HepG2 (cell line): ENCODE results near the gene HS3ST3B1. TPM values are rescaled to one million over a fixed set of nuclear protein-coding genes. Genes with fewer than 3 reads are reported as not detected.

Experiments used
- CBX2 ChIP-seq, 2 experiments: fragments of 200-600 bp in 1 of 2; sonication (generic); formaldehyde crosslinking in 1 of 2; IDR thresholded peaks; 2 replicates each; pipeline versions ENCODE4 v1.7.0 to v1.8.1; 2018 to 2022; ENCODE audit warnings: low read depth in 2 of 2, low read length in 1 of 2, mild to moderate bottlenecking in 1 of 2, missing genetic modification reagents in 1 of 2
- MBNL3 ChIP-seq: fragments of 250-450 bp; sonication (Bioruptor Pico); conservative IDR thresholded peaks from 2 replicates; pipeline ENCODE4 v1.8.0; 2022; ENCODE audit warnings: mild to moderate bottlenecking, inconsistent platforms
- MZF1 ChIP-seq: sonication (generic); formaldehyde crosslinking; IDR thresholded peaks from 2 replicates; pipeline ENCODE4 v1.8.1; 2023; ENCODE audit warnings: mild to moderate bottlenecking, missing genetic modification reagents, borderline replicate concordance
- ZNF225 ChIP-seq: sonication (generic); formaldehyde crosslinking; IDR thresholded peaks from 2 replicates; pipeline ENCODE4 v1.4.0; 2020; ENCODE audit warnings: mild to moderate bottlenecking, missing genetic modification reagents
- ZNF24 ChIP-seq: fragments of 450-650 bp; IDR thresholded peaks from 2 replicates; pipeline ENCODE4 v1.6.1; 2017; ENCODE audit warnings: antibody characterized with exemption, mild to moderate bottlenecking
- ZNF556 ChIP-seq: sonication (generic); formaldehyde crosslinking; IDR thresholded peaks from 2 replicates; pipeline ENCODE4 v1.4.0; 2020; ENCODE audit warnings: mild to moderate bottlenecking, missing genetic modification reagents, borderline replicate concordance
- ZNF816 ChIP-seq: sonication (generic); formaldehyde crosslinking; IDR thresholded peaks from 2 replicates; pipeline ENCODE4 v1.8.0; 2022; ENCODE audit warnings: missing genetic modification reagents, mild to moderate bottlenecking, borderline replicate concordance
- polyA plus RNA-seq, 8 experiments: library from polyadenylated mRNA; depleted of rRNA in 3 of 8; stranded (reverse) in 7 of 8; unstranded in 1 of 8; fragments of >200 nt; fragmentation: Illumina TruSeq in 4 of 8; extraction: Trizol in 4 of 8; gene quantifications; 2 replicates each; pipeline versions ENCODE4 v1.2.1 to v1.2.3, GENCODE V29; 2011 to 2016; ENCODE audit warnings: low read depth in 4 of 8, missing spikeins in 1 of 8, mixed read lengths in 1 of 8; ENCODE audit not compliant: insufficient read depth in 1 of 8
- total RNA-seq, 5 experiments: library from RNA; depleted of rRNA; stranded (reverse); fragments of >200 nt; fragmentation: Illumina TruSeq; extraction: Trizol; gene quantifications; 2 replicates each; pipeline ENCODE4 v1.2.3, GENCODE V29; 2016; ENCODE audit warnings: low read depth in 1 of 5
- TF ChIP-seq, protein P1 (sequence below), 2 experiments: sonication (generic) in 1 of 2; formaldehyde crosslinking in 1 of 2; IDR thresholded peaks; 2 replicates each; pipeline versions ENCODE4 v1.5.1 to v1.6.1; 2011 to 2020; ENCODE audit warnings: borderline replicate concordance in 1 of 2, low read depth in 1 of 2, low read length in 1 of 2, mild to moderate bottlenecking in 1 of 2, missing genetic modification reagents in 1 of 2, moderate library complexity in 1 of 2
- TF ChIP-seq, protein P2 (sequence below): sonication (generic); formaldehyde crosslinking; IDR thresholded peaks from 2 replicates; pipeline ENCODE4 v1.5.0; 2020; ENCODE audit warnings: missing genetic modification reagents, mild to moderate bottlenecking, borderline replicate concordance
- TF ChIP-seq, protein P3 (sequence below): sonication (generic); formaldehyde crosslinking; IDR thresholded peaks from 2 replicates; pipeline ENCODE4 v1.4.0; 2020; ENCODE audit warnings: mild to moderate bottlenecking, missing genetic modification reagents
- TF ChIP-seq, protein P4 (sequence below): sonication (generic); formaldehyde crosslinking; IDR thresholded peaks from 2 replicates; pipeline ENCODE4 v1.4.0; 2020; ENCODE audit warnings: missing genetic modification reagents
- TF ChIP-seq, protein P5 (sequence below): sonication (generic); formaldehyde crosslinking; conservative IDR thresholded peaks from 2 replicates; pipeline ENCODE4 v1.4.0; 2020; ENCODE audit warnings: mild to moderate bottlenecking, missing genetic modification reagents, moderate library complexity

HS3ST3B1 gene
- total and polyA plus RNA-seq, 2 of the 13 experiments (the other 11 are each of a cell fraction or from before 2014, with no cell fraction given), result 15.7 to 39.5 TPM

DNA sequence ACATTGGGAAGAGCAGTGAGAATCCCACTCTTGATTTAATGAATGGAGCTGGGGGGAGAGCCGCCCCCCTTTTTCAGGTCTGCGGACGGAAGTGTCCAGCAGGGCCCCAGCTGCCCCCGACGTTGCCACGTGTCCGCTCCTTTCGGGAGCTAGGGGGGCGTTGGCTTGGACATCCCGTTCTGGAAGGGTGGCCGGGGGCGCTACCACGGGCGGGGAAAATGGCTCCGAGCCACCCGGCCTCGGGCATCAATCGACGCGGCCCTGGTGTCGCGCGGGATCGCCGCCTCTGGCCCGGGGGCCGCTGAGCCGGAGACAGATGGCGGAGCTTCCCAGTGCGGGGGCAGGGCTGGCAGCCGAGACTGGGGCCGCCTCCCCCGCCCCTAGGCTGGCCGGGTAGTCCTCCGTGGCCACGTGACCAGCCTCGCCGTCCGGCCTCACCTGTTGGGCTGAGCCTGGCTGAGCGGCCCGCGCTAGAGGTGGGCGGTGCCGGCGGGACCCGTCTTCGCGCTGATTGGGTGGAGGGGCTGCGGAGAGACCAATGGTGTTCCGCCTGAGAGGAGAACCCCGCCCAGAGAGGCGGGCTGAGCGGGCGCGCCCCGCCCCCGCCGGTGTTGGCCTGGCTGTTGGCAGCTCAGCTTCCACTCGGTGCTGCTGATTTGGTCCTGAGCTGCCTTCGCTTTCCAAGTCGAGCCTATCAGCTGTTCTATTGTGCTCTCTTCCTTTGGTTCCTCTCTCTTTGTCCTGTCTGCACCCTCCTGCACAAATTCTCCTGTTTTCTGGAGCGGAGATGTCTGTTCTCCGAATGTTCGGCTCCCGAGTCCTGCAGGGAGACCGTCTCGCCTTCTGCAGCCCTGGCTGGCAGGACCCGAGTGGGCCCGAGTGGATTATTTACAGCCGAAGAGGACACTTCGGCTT lies 8.3 kb downstream of the HS3ST3B1 start (continued):
- TF ChIP-seq, protein P1, sequence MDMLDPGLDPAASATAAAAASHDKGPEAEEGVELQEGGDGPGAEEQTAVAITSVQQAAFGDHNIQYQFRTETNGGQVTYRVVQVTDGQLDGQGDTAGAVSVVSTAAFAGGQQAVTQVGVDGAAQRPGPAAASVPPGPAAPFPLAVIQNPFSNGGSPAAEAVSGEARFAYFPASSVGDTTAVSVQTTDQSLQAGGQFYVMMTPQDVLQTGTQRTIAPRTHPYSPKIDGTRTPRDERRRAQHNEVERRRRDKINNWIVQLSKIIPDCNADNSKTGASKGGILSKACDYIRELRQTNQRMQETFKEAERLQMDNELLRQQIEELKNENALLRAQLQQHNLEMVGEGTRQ (IDR thresholded peaks at IDR 0.05; ENCODE audit: low read depth, low read length), result peak; percentile 85
- TF ChIP-seq, protein P1 (CRISPR knock-in tag; IDR thresholded peaks at IDR 0.05; ENCODE audit: borderline replicate concordance), result peak; percentile 93; the same call in 1 of the 2 replicates
- TF ChIP-seq ZNF816 (CRISPR knock-in tag) (0 out of 2 replicates have a peak, but pooled peaks have one; percentile 85), MBNL3 (CRISPR knock-in tag) (no peak), ZNF556 (no peak), MZF1 (CRISPR knock-in tag) (no peak), ZNF225 (CRISPR knock-in tag) (no peak), ZNF24 (no peak), CBX2 (IDR thresholded peaks at IDR 0.05; ENCODE audit: low read depth, low read length) (no peak), CBX2 (CRISPR knock-in tag; IDR thresholded peaks at IDR 0.05; ENCODE audit: low read depth) (peak; percentile 33; the same call in 1 of the 2 replicates)
- TF ChIP-seq, protein P2, sequence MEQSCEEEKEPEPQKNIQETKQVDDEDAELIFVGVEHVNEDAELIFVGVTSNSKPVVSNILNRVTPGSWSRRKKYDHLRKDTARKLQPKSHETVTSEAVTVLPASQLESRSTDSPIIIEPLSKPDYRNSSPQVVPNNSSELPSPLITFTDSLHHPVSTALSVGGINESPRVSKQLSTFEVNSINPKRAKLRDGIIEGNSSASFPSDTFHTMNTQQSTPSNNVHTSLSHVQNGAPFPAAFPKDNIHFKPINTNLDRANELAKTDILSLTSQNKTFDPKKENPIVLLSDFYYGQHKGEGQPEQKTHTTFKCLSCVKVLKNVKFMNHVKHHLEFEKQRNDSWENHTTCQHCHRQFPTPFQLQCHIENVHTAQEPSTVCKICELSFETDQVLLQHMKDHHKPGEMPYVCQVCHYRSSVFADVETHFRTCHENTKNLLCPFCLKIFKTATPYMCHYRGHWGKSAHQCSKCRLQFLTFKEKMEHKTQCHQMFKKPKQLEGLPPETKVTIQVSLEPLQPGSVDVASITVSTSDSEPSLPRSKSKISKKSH (CRISPR knock-in tag), result no peak
- TF ChIP-seq, protein P3, sequence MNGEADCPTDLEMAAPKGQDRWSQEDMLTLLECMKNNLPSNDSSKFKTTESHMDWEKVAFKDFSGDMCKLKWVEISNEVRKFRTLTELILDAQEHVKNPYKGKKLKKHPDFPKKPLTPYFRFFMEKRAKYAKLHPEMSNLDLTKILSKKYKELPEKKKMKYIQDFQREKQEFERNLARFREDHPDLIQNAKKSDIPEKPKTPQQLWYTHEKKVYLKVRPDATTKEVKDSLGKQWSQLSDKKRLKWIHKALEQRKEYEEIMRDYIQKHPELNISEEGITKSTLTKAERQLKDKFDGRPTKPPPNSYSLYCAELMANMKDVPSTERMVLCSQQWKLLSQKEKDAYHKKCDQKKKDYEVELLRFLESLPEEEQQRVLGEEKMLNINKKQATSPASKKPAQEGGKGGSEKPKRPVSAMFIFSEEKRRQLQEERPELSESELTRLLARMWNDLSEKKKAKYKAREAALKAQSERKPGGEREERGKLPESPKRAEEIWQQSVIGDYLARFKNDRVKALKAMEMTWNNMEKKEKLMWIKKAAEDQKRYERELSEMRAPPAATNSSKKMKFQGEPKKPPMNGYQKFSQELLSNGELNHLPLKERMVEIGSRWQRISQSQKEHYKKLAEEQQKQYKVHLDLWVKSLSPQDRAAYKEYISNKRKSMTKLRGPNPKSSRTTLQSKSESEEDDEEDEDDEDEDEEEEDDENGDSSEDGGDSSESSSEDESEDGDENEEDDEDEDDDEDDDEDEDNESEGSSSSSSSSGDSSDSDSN (CRISPR knock-in tag), result peak; percentile 95
- TF ChIP-seq, protein P4, sequence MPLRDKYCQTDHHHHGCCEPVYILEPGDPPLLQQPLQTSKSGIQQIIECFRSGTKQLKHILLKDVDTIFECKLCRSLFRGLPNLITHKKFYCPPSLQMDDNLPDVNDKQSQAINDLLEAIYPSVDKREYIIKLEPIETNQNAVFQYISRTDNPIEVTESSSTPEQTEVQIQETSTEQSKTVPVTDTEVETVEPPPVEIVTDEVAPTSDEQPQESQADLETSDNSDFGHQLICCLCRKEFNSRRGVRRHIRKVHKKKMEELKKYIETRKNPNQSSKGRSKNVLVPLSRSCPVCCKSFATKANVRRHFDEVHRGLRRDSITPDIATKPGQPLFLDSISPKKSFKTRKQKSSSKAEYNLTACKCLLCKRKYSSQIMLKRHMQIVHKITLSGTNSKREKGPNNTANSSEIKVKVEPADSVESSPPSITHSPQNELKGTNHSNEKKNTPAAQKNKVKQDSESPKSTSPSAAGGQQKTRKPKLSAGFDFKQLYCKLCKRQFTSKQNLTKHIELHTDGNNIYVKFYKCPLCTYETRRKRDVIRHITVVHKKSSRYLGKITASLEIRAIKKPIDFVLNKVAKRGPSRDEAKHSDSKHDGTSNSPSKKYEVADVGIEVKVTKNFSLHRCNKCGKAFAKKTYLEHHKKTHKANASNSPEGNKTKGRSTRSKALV (CRISPR knock-in tag), result no peak
- TF ChIP-seq, protein P5, sequence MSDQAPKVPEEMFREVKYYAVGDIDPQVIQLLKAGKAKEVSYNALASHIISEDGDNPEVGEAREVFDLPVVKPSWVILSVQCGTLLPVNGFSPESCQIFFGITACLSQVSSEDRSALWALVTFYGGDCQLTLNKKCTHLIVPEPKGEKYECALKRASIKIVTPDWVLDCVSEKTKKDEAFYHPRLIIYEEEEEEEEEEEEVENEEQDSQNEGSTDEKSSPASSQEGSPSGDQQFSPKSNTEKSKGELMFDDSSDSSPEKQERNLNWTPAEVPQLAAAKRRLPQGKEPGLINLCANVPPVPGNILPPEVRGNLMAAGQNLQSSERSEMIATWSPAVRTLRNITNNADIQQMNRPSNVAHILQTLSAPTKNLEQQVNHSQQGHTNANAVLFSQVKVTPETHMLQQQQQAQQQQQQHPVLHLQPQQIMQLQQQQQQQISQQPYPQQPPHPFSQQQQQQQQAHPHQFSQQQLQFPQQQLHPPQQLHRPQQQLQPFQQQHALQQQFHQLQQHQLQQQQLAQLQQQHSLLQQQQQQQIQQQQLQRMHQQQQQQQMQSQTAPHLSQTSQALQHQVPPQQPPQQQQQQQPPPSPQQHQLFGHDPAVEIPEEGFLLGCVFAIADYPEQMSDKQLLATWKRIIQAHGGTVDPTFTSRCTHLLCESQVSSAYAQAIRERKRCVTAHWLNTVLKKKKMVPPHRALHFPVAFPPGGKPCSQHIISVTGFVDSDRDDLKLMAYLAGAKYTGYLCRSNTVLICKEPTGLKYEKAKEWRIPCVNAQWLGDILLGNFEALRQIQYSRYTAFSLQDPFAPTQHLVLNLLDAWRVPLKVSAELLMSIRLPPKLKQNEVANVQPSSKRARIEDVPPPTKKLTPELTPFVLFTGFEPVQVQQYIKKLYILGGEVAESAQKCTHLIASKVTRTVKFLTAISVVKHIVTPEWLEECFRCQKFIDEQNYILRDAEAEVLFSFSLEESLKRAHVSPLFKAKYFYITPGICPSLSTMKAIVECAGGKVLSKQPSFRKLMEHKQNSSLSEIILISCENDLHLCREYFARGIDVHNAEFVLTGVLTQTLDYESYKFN (CRISPR knock-in tag), result peak; percentile 52; the same call in 1 of the 2 replicates
